ENCODE results near the gene RASAL1. TPM values are rescaled to one million over a fixed set of nuclear protein-coding genes. Genes with fewer than 3 reads are reported as not detected.

RASAL1 gene, protein sequence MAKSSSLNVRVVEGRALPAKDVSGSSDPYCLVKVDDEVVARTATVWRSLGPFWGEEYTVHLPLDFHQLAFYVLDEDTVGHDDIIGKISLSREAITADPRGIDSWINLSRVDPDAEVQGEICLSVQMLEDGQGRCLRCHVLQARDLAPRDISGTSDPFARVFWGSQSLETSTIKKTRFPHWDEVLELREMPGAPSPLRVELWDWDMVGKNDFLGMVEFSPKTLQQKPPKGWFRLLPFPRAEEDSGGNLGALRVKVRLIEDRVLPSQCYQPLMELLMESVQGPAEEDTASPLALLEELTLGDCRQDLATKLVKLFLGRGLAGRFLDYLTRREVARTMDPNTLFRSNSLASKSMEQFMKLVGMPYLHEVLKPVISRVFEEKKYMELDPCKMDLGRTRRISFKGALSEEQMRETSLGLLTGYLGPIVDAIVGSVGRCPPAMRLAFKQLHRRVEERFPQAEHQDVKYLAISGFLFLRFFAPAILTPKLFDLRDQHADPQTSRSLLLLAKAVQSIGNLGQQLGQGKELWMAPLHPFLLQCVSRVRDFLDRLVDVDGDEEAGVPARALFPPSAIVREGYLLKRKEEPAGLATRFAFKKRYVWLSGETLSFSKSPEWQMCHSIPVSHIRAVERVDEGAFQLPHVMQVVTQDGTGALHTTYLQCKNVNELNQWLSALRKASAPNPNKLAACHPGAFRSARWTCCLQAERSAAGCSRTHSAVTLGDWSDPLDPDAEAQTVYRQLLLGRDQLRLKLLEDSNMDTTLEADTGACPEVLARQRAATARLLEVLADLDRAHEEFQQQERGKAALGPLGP
- total RNA-seq (ENCODE audit: low replicate concordance) = 0.50 and 1.4 TPM in 2 replicates

GRCh38 chr12:113135178-113136127, at the start of gene RASAL1:
Gene RASAL1 (minus strand): TSS chr12:113135761. CDS start chr12:113135462, 299 bp downstream.
- peaks cover 9% of the 10 kb centered on the region for H3K4me1 Mint-ChIP-seq
- no peaks in the 10 kb centered on the region for H3K9me3 Mint-ChIP-seq
- peaks cover 15% of the 10 kb centered on the region for H3K4me1 ChIP-seq
- H3K9me3 ChIP-seq (ENCODE audit: low read depth) = no peaks in the 10 kb centered on the region
- H4K20me1 ChIP-seq (ENCODE audit: low read depth) = no peaks in the 10 kb centered on the region
- no peaks in the 10 kb centered on the region for H3K36me3 Mint-ChIP-seq
- no peak within 1 kb of the TSS for H3K27ac ChIP-seq
- peak within 1 kb of the TSS; percentile 46 for H3K4me3 ChIP-seq
- no peaks in the 10 kb centered on the region for H3K36me3 ChIP-seq
- peak within 1 kb of the TSS; percentile 22 for H3K4me3 Mint-ChIP-seq
- peaks cover 9% of the 10 kb centered on the region for H3F3A ChIP-seq (ENCODE audit: low read depth)
- peaks cover 24% of the 10 kb centered on the region for H3K27me3 Mint-ChIP-seq (ENCODE audit: insufficient read depth, low read depth)
- TF ChIP-seq EZH2 (IDR thresholded peaks at IDR 0.05) = peak; percentile 72
- TF ChIP-seq, protein P1, sequence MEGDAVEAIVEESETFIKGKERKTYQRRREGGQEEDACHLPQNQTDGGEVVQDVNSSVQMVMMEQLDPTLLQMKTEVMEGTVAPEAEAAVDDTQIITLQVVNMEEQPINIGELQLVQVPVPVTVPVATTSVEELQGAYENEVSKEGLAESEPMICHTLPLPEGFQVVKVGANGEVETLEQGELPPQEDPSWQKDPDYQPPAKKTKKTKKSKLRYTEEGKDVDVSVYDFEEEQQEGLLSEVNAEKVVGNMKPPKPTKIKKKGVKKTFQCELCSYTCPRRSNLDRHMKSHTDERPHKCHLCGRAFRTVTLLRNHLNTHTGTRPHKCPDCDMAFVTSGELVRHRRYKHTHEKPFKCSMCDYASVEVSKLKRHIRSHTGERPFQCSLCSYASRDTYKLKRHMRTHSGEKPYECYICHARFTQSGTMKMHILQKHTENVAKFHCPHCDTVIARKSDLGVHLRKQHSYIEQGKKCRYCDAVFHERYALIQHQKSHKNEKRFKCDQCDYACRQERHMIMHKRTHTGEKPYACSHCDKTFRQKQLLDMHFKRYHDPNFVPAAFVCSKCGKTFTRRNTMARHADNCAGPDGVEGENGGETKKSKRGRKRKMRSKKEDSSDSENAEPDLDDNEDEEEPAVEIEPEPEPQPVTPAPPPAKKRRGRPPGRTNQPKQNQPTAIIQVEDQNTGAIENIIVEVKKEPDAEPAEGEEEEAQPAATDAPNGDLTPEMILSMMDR (IDR thresholded peaks at IDR 0.05) = peak; percentile 75
- peak; percentile 56 for TF ChIP-seq EZH2phosphoT487 (IDR thresholded peaks at IDR 0.05)
- peak within 1 kb of the TSS; percentile 92 for H3K4me2 ChIP-seq
- no peak within 1 kb of the TSS for H3K27ac Mint-ChIP-seq
- no peak within 1 kb of the TSS for H3K9ac ChIP-seq
- DNase-seq (ENCODE audit: low spot score) = peak; percentile 84
- H3K27me3 ChIP-seq = peaks cover 36% of the 10 kb centered on the region
- no peaks in the 10 kb centered on the region for H3K79me2 ChIP-seq (ENCODE audit: low read depth)
- peak within 1 kb of the TSS; percentile 88 for H2AFZ ChIP-seq (replicated peaks)

DNA sequence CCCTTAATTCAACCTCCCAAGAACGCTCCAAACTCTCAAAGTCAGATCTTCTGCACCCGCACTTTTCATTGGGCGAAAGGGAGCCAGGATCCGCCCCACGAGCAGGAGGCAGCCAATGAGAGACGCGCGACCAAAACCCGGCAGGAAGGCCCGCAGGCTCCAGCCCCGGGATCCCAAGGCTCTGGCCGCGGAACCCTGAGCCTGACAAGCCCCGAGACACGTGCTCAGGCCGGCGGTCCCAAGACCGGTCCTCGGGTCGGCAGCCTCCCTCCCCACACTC, 49.3 kb upstream of the RASAL1 start:
- Histone ChIP-seq H3K4me1 (peaks cover 8% of the 10 kb centered on the region), H4K20me1 (ENCODE audit: low read depth) (peaks cover 31% of the 10 kb centered on the region), H3K4me2 (peak overlapping the region; percentile 74), H3K27ac (peak overlapping the region; percentile 89), H3K27me3 (no peaks in the 10 kb centered on the region), H3K9me3 (ENCODE audit: low read depth) (no peaks in the 10 kb centered on the region), H2AFZ (replicated peaks) (peak overlapping the region; percentile 88), H3K36me3 (no peaks in the 10 kb centered on the region), H3F3A (ENCODE audit: low read depth) (peaks cover 11% of the 10 kb centered on the region), H3K79me2 (ENCODE audit: low read depth) (peaks cover 49% of the 10 kb centered on the region), H3K9ac (peak overlapping the region; percentile 80), H3K4me3 (peak overlapping the region; percentile 75)
- peaks cover 21% of the 10 kb centered on the region for H3K4me1 Mint-ChIP-seq
- peaks cover 4% of the 10 kb centered on the region for H3K27me3 Mint-ChIP-seq (ENCODE audit: insufficient read depth, low read depth)
- peaks cover 24% of the 10 kb centered on the region for H3K36me3 Mint-ChIP-seq
- peak; percentile 93 for DNase-seq (ENCODE audit: low spot score)
- H3K27ac Mint-ChIP-seq = peak overlapping the region; percentile 63
- H3K9me3 Mint-ChIP-seq = no peaks in the 10 kb centered on the region
- no peak for TF ChIP-seq EZH2 (IDR thresholded peaks at IDR 0.05)
- TF ChIP-seq, protein P1 (IDR thresholded peaks at IDR 0.05) = no peak
- no peak for TF ChIP-seq EZH2phosphoT487 (IDR thresholded peaks at IDR 0.05)
- H3K4me3 Mint-ChIP-seq = peak overlapping the region; percentile 96

- Histone ChIP-seq H3K4me1 (peaks cover 8% of the 10 kb centered on the region), H3K79me2 (ENCODE audit: low read depth) (peaks cover 49% of the 10 kb centered on the region), H3K27me3 (no peaks in the 10 kb centered on the region), H3K27ac (no peak overlapping the region), H4K20me1 (ENCODE audit: low read depth) (peaks cover 31% of the 10 kb centered on the region), H3K4me3 (peak overlapping the region; percentile 75), H3F3A (ENCODE audit: low read depth) (peaks cover 11% of the 10 kb centered on the region), H2AFZ (replicated peaks) (peak overlapping the region; percentile 88), H3K36me3 (no peaks in the 10 kb centered on the region), H3K9me3 (ENCODE audit: low read depth) (no peaks in the 10 kb centered on the region), H3K9ac (no peak overlapping the region), H3K4me2 (peak overlapping the region; percentile 74)
- DNase-seq (ENCODE audit: low spot score) = no peak
- Mint-ChIP-seq H3K4me1 (peaks cover 19% of the 10 kb centered on the region), H3K9me3 (no peaks in the 10 kb centered on the region), H3K27ac (peak overlapping the region; percentile 63), H3K27me3 (ENCODE audit: insufficient read depth, low read depth) (peaks cover 4% of the 10 kb centered on the region), H3K36me3 (peaks cover 23% of the 10 kb centered on the region), H3K4me3 (peak overlapping the region; percentile 96)
- TF ChIP-seq, protein P1 (IDR thresholded peaks at IDR 0.05) = no peak
- no peak for TF ChIP-seq EZH2phosphoT487 (IDR thresholded peaks at IDR 0.05)
- no peak for TF ChIP-seq EZH2 (IDR thresholded peaks at IDR 0.05)
These were observed 48.7 kb upstream of the RASAL1 start for GRCh38 chr12:113184098-113184899.
